Liver (tissue), 9 donors: ENCODE data around the gene TBC1D21. TPM values are rescaled to one million over a fixed set of nuclear protein-coding genes. Genes with fewer than 3 reads are reported as not detected.

Experiments used
- DNase-seq: peaks from one replicate; pipeline ENCODE4 v3.0.0-alpha.2; 2017; ENCODE audit warnings: low spot score
- H3K27ac ChIP-seq, 2 donors: one replicate each; pipeline ENCODE4 v1.7.0; 2013; ENCODE audit warnings: inconsistent platforms in 2 of 2, low read length in 2 of 2, control low read depth in 1 of 2, low read depth in 1 of 2, mild to moderate bottlenecking in 1 of 2
- H3K27me3 ChIP-seq, 4 donors: one replicate each; pipeline versions ENCODE4 v1.6.1 to v1.7.0; 2013; ENCODE audit warnings: low read length in 3 of 4, inconsistent platforms in 1 of 4, mild to moderate bottlenecking in 1 of 4, moderate library complexity in 1 of 4; ENCODE audit not compliant: control insufficient read depth in 4 of 4, insufficient read depth in 4 of 4
- H3K36me3 ChIP-seq, 4 donors: one replicate each; pipeline versions ENCODE4 v1.6.1 to v1.7.0; 2013; ENCODE audit warnings: low read length in 3 of 4, mild to moderate bottlenecking in 3 of 4, low read depth in 1 of 4, moderate library complexity in 1 of 4; ENCODE audit not compliant: control insufficient read depth in 4 of 4, insufficient read depth in 3 of 4
- H3K4me1 ChIP-seq, 4 donors: one replicate each; pipeline versions ENCODE4 v1.6.1 to v1.7.0; 2013; ENCODE audit warnings: low read length in 3 of 4, mild to moderate bottlenecking in 3 of 4, moderate library complexity in 1 of 4; ENCODE audit not compliant: control insufficient read depth in 4 of 4, insufficient read depth in 4 of 4
- H3K4me3 ChIP-seq, 3 donors: one replicate each; pipeline versions ENCODE4 v1.6.1 to v1.7.0; 2013; ENCODE audit warnings: low read length in 3 of 3, control low read depth in 1 of 3, low read depth in 1 of 3, mild to moderate bottlenecking in 1 of 3
- H3K9ac ChIP-seq, 2 donors: one replicate each; pipeline ENCODE4 v1.7.0; 2013; ENCODE audit warnings: low read length in 2 of 2, mild to moderate bottlenecking in 2 of 2, moderate library complexity in 2 of 2, control low read depth in 1 of 2, low read depth in 1 of 2
- H3K9me3 ChIP-seq, 4 donors: one replicate each; pipeline versions ENCODE4 v1.6.1 to v1.7.0; 2013; ENCODE audit warnings: low read length in 3 of 4; ENCODE audit not compliant: control insufficient read depth in 4 of 4
- EGR1 ChIP-seq, 2 donors: IDR thresholded peaks; 2 replicates each; pipeline ENCODE4 v1.6.1; 2016 to 2018; ENCODE audit warnings: antibody characterized with exemption in 2 of 2, low read depth in 2 of 2
- FOXA1 ChIP-seq: IDR thresholded peaks from 2 replicates; pipeline ENCODE4 v1.6.1; 2016; ENCODE audit warnings: antibody characterized with exemption
- FOXA2 ChIP-seq: IDR thresholded peaks from 2 replicates; pipeline ENCODE4 v1.6.1; 2016; ENCODE audit warnings: antibody characterized with exemption
- GABPA ChIP-seq, 2 donors: IDR thresholded peaks in 1 of 2; conservative IDR thresholded peaks in 1 of 2; 2 replicates each; pipeline ENCODE4 v1.6.1; 2016; ENCODE audit warnings: antibody characterized with exemption in 2 of 2, mild to moderate bottlenecking in 1 of 2, moderate library complexity in 1 of 2
- JUND ChIP-seq, 2 donors: IDR thresholded peaks; 2 replicates each; pipeline ENCODE4 v1.6.1; 2016; ENCODE audit warnings: antibody characterized with exemption in 2 of 2
- RAD21 ChIP-seq, 2 donors: IDR thresholded peaks; 2 replicates each; pipeline ENCODE4 v1.6.1; 2016; ENCODE audit warnings: antibody characterized with exemption in 2 of 2, mild to moderate bottlenecking in 2 of 2
- RXRA ChIP-seq, 2 donors: IDR thresholded peaks; 2 replicates each; pipeline ENCODE4 v1.6.1; 2017 to 2018; ENCODE audit warnings: antibody characterized with exemption in 2 of 2, mild to moderate bottlenecking in 1 of 2
- SP1 ChIP-seq: IDR thresholded peaks from 2 replicates; pipeline ENCODE4 v1.6.1; 2018; ENCODE audit warnings: antibody characterized with exemption, mild to moderate bottlenecking
- TAF1 ChIP-seq: conservative IDR thresholded peaks from 2 replicates; pipeline ENCODE4 v1.6.1; 2016; ENCODE audit warnings: antibody characterized with exemption, mild to moderate bottlenecking
- YY1 ChIP-seq: IDR thresholded peaks from 2 replicates; pipeline ENCODE4 v1.6.1; 2016; ENCODE audit warnings: antibody characterized with exemption, mild to moderate bottlenecking
- WGBS: extraction: QIAGEN DNeasy Blood & Tissue Kit; methylation state at CpG from one replicate; pipeline ENCODE4 v1.1.7; 2013; 5-methylcytosine and 5-hydroxymethylcytosine counted together
- polyA plus RNA-seq, 2 donors: library from polyadenylated mRNA; stranded (reverse) in 1 of 2; unstranded in 1 of 2; fragments of 200-250 nt in 1 of 2; fragments of >200 nt in 1 of 2; fragmentation: Nextera tagmentation in 1 of 2; extraction: Ambion mirVana in 1 of 2; gene quantifications; one replicate each; pipeline versions ENCODE4 v1.2.1 to v1.2.3, GENCODE V29; 2013 to 2015
- total RNA-seq, 2 donors: library from RNA; depleted of rRNA; stranded (reverse); fragments of >200 nt; gene quantifications; one replicate each; pipeline ENCODE4 v1.2.3, GENCODE V29; 2014
- TF ChIP-seq, protein P1 (sequence below): IDR thresholded peaks from 2 replicates; pipeline ENCODE4 v1.6.1; 2016; ENCODE audit warnings: antibody characterized with exemption
- TF ChIP-seq, protein P2 (sequence below): IDR thresholded peaks from 2 replicates; pipeline ENCODE4 v1.6.1; 2016; ENCODE audit warnings: antibody characterized with exemption
- TF ChIP-seq, protein P3 (sequence below): IDR thresholded peaks from 2 replicates; pipeline ENCODE4 v1.6.1; 2016; ENCODE audit warnings: antibody characterized with exemption, mild to moderate bottlenecking
- TF ChIP-seq, protein P4 (sequence below): IDR thresholded peaks from 2 replicates; pipeline ENCODE4 v1.6.1; 2016; ENCODE audit warnings: antibody characterized with exemption
- TF ChIP-seq, protein P5 (sequence below): fragments of 150-350 bp; IDR thresholded peaks from 2 replicates; pipeline ENCODE4 v1.5.1; 2017; ENCODE audit warnings: improper control_type of control experiment, low read depth, low read length; ENCODE audit not compliant: missing input control
- donor health status: healthy.
- donor health status: healthy.
- donor health status: healthy.
- donor health status: healthy.
- donor health status: healthy.

The TBC1D21 gene
- total and polyA plus RNA-seq, 4 donors, result not detected

DNA sequence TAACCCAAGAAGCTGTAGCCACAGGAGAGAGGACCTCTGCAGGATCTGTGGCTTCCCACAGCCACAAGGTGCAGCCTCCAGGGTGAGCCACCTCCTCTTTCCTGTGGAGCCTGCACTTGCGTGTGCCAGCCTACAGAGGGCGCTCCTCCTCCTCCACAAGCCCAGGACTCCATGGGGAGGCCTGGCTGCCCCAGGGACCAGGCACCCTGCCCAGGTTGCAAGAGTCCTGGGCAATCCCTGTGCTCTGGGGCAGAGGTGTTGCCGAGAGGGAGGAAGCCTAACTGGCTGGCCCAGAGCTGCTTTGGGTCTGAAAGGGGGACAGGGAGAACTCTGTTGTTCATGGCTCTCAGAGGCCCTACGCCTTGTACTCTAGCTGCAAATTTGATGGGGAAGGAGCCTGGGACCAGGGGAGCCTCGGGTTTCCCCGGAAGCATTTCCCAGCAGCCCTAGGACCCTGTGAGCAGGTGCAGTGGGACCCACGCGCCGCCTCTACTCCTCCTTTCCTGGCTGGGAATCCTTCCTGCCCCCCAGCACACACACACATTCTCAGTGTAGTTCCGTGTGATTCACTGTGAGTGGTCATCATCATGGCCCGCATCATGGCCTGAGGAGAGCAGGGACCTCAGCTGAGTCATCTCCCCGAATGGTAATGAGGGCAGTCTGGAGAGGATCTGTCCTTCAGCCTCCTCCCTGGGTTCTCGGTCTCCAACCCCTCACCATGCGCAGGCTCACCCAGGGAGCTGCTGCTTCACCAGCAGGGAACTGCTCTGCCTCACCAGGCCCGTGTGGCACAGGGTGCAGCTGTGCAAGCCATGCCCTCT, 24.3 kb downstream of the TBC1D21 start:
- Histone ChIP-seq H3K4me3 (no peak overlapping the region), H3K4me1 (no peaks in the 10 kb centered on the region), H3K9ac (no peak overlapping the region), H3K27ac (no peak overlapping the region), H3K9me3 (peaks cover 0 to 3% (median 0%) of the 10 kb centered on the region in 4 donors), H3K27me3 (peaks cover 0 to 5% (median 0%) of the 10 kb centered on the region in 4 donors), H3K36me3 (no peaks in the 10 kb centered on the region)
- 78% methylated on average over 15 of the region's 15 CpGs for WGBS
- DNase-seq, result no peak
- TF ChIP-seq, protein P1, sequence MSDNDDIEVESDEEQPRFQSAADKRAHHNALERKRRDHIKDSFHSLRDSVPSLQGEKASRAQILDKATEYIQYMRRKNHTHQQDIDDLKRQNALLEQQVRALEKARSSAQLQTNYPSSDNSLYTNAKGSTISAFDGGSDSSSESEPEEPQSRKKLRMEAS, result no peak
- TF ChIP-seq FOXA2, result no peak
- TF ChIP-seq TAF1, result no peak
- TF ChIP-seq, protein P2, sequence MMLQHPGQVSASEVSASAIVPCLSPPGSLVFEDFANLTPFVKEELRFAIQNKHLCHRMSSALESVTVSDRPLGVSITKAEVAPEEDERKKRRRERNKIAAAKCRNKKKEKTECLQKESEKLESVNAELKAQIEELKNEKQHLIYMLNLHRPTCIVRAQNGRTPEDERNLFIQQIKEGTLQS, result no peak
- TF ChIP-seq FOXA1, result no peak
- TF ChIP-seq, protein P3, sequence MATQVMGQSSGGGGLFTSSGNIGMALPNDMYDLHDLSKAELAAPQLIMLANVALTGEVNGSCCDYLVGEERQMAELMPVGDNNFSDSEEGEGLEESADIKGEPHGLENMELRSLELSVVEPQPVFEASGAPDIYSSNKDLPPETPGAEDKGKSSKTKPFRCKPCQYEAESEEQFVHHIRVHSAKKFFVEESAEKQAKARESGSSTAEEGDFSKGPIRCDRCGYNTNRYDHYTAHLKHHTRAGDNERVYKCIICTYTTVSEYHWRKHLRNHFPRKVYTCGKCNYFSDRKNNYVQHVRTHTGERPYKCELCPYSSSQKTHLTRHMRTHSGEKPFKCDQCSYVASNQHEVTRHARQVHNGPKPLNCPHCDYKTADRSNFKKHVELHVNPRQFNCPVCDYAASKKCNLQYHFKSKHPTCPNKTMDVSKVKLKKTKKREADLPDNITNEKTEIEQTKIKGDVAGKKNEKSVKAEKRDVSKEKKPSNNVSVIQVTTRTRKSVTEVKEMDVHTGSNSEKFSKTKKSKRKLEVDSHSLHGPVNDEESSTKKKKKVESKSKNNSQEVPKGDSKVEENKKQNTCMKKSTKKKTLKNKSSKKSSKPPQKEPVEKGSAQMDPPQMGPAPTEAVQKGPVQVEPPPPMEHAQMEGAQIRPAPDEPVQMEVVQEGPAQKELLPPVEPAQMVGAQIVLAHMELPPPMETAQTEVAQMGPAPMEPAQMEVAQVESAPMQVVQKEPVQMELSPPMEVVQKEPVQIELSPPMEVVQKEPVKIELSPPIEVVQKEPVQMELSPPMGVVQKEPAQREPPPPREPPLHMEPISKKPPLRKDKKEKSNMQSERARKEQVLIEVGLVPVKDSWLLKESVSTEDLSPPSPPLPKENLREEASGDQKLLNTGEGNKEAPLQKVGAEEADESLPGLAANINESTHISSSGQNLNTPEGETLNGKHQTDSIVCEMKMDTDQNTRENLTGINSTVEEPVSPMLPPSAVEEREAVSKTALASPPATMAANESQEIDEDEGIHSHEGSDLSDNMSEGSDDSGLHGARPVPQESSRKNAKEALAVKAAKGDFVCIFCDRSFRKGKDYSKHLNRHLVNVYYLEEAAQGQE, result no peak
- no peak for TF ChIP-seq GABPA (IDR thresholded peaks at IDR 0.05 in 1 of 2, conservative IDR thresholded peaks at IDR 0.05 in 1 of 2)
- TF ChIP-seq RAD21 (IDR thresholded peaks at IDR 0.05), result peak in 1 of 2 donors; percentile 72
- no peak for TF ChIP-seq RXRA (IDR thresholded peaks at IDR 0.05)
- no peak for TF ChIP-seq SP1
- no peak for TF ChIP-seq JUND (IDR thresholded peaks at IDR 0.05)
- TF ChIP-seq, protein P4, sequence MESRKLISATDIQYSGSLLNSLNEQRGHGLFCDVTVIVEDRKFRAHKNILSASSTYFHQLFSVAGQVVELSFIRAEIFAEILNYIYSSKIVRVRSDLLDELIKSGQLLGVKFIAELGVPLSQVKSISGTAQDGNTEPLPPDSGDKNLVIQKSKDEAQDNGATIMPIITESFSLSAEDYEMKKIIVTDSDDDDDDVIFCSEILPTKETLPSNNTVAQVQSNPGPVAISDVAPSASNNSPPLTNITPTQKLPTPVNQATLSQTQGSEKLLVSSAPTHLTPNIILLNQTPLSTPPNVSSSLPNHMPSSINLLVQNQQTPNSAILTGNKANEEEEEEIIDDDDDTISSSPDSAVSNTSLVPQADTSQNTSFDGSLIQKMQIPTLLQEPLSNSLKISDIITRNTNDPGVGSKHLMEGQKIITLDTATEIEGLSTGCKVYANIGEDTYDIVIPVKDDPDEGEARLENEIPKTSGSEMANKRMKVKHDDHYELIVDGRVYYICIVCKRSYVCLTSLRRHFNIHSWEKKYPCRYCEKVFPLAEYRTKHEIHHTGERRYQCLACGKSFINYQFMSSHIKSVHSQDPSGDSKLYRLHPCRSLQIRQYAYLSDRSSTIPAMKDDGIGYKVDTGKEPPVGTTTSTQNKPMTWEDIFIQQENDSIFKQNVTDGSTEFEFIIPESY, result no peak
- no peak for TF ChIP-seq YY1
- TF ChIP-seq, protein P5, sequence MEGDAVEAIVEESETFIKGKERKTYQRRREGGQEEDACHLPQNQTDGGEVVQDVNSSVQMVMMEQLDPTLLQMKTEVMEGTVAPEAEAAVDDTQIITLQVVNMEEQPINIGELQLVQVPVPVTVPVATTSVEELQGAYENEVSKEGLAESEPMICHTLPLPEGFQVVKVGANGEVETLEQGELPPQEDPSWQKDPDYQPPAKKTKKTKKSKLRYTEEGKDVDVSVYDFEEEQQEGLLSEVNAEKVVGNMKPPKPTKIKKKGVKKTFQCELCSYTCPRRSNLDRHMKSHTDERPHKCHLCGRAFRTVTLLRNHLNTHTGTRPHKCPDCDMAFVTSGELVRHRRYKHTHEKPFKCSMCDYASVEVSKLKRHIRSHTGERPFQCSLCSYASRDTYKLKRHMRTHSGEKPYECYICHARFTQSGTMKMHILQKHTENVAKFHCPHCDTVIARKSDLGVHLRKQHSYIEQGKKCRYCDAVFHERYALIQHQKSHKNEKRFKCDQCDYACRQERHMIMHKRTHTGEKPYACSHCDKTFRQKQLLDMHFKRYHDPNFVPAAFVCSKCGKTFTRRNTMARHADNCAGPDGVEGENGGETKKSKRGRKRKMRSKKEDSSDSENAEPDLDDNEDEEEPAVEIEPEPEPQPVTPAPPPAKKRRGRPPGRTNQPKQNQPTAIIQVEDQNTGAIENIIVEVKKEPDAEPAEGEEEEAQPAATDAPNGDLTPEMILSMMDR, result peak; percentile 61
- TF ChIP-seq EGR1 (IDR thresholded peaks at IDR 0.05; ENCODE audit: low read depth in 2 of 2), result no peak
